Endodermal cell (in vitro differentiated cells): ENCODE data around the gene SLC17A1. TPM values are rescaled to one million over a fixed set of nuclear protein-coding genes. Genes with fewer than 3 reads are reported as not detected.

Experiments
- DNase-seq: peaks from one replicate; pipeline ENCODE4 v3.0.0-alpha.2; 2017
- H3K27ac ChIP-seq: 2 replicates; pipeline ENCODE4 v1.5.1; 2013; ENCODE audit warnings: mild to moderate bottlenecking, low read depth, low read length, moderate library complexity
- H3K27me3 ChIP-seq: 2 replicates; pipeline ENCODE4 v1.6.1; 2013; ENCODE audit warnings: mild to moderate bottlenecking, low read length, moderate library complexity; ENCODE audit not compliant: insufficient read depth, control insufficient read depth, poor library complexity, severe bottlenecking
- H3K36me3 ChIP-seq: 2 replicates; pipeline ENCODE4 v1.7.0; 2013; ENCODE audit warnings: mild to moderate bottlenecking, low read length, moderate library complexity; ENCODE audit not compliant: control insufficient read depth, insufficient read depth
- H3K4me1 ChIP-seq: one replicate; pipeline ENCODE4 v1.7.0; 2013; ENCODE audit warnings: low read length; ENCODE audit not compliant: control insufficient read depth, insufficient read depth
- H3K4me3 ChIP-seq: 2 replicates; pipeline ENCODE4 v1.5.1; 2013; ENCODE audit warnings: mild to moderate bottlenecking, low read length, moderate library complexity
- H3K9ac ChIP-seq: 2 replicates; pipeline ENCODE4 v1.6.1; 2013; ENCODE audit warnings: mild to moderate bottlenecking, low read length, moderate library complexity; ENCODE audit not compliant: poor library complexity, severe bottlenecking; ENCODE audit errors: extremely low read depth
- H3K9me3 ChIP-seq: 2 replicates; pipeline ENCODE4 v1.6.1; 2013; ENCODE audit warnings: mild to moderate bottlenecking, low read length, moderate library complexity; ENCODE audit not compliant: control insufficient read depth
- H3K27ac Mint-ChIP-seq: 2 replicates; pipeline ENCODE4 v1.8.0; 2020; ENCODE audit warnings: mixed read lengths
- H3K27me3 Mint-ChIP-seq: 2 replicates; pipeline ENCODE4 v1.8.0; 2021; ENCODE audit warnings: mild to moderate bottlenecking, mixed read lengths; ENCODE audit not compliant: insufficient read depth
- H3K36me3 Mint-ChIP-seq: 2 replicates; pipeline ENCODE4 v1.8.0; 2020; ENCODE audit warnings: low read depth, mixed read lengths
- H3K4me1 Mint-ChIP-seq: 2 replicates; pipeline ENCODE4 v1.8.0; 2020; ENCODE audit warnings: mixed read lengths
- H3K4me3 Mint-ChIP-seq: 2 replicates; pipeline ENCODE4 v1.8.0; 2020; ENCODE audit warnings: mild to moderate bottlenecking, moderate library complexity, mixed read lengths
- H3K9me3 Mint-ChIP-seq: 2 replicates; pipeline ENCODE4 v1.8.0; 2020; ENCODE audit warnings: mild to moderate bottlenecking, mixed read lengths
- WGBS, 2 experiments: methylation state at CpG; one replicate each; pipeline versions ENCODE4 v1.1.5 to v1.1.7; 2013; ENCODE audit warnings: missing lambda C conversion rate in 2 of 2, mixed read lengths in 1 of 2; ENCODE audit not compliant: insufficient coverage in 1 of 2, insufficient read length in 1 of 2; 5-methylcytosine and 5-hydroxymethylcytosine counted together
- total RNA-seq, 2 donors: library from RNA; stranded (reverse); fragmentation: NEBNext Ultra II Directional in 1 of 2; extraction: Animal tissue kit (Norgen Biotek cat#: 25700) in 1 of 2; gene quantifications; 2 replicates in 1 of 2; 3 replicates in 1 of 2; pipeline ENCODE4 v1.2.1, GENCODE V29; 2021
- TF ChIP-seq, protein P1 (sequence below): fragments of 200-600 bp; sonication (generic); conservative IDR thresholded peaks from 2 replicates; pipeline ENCODE4 v1.5.0; 2021; ENCODE audit warnings: antibody characterized with exemption, mild to moderate bottlenecking

Gene SLC17A1
- total RNA-seq, 2 donors from 2014 or later = not detected

DNA sequence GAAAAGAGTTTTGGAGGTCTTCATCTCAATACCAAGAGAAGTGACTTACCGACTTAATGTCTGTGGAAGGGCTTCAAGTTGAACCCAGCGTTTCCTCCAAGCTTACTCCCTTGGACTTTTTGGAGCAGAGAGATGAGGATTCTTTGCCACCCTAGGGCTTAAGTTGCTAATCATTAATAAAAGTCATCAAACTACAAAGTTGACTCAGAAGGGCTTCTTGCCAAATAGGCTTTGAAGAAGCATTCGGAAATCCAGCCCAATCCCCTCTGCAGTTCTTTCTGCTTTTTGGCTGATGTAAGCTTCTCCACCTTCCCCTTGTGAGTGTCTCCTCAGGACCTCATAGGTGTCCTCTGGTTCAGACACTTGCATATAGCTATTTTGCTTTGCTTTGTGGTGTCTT lies 42.3 kb upstream of the SLC17A1 start, which contains the start of gene SLC17A3:
TSS of gene SLC17A3 (minus strand) at position 126 of the 400 bp plus-strand sequence. CDS start 5,856 bp downstream, outside the sequence.
- Histone ChIP-seq H3K9me3 (no peaks in the 10 kb centered on the region), H3K27ac (no peak within 1 kb of the TSS), H3K36me3 (no peaks in the 10 kb centered on the region), H3K27me3 (no peaks in the 10 kb centered on the region), H3K4me3 (no peak within 1 kb of the TSS), H3K9ac (no peak within 1 kb of the TSS), H3K4me1 (no peaks in the 10 kb centered on the region)
- no peaks in the 10 kb centered on the region for H3K36me3 Mint-ChIP-seq
- no peak within 1 kb of the TSS for H3K4me3 Mint-ChIP-seq
- no peaks in the 10 kb centered on the region for H3K4me1 Mint-ChIP-seq
- TF ChIP-seq, protein P1, sequence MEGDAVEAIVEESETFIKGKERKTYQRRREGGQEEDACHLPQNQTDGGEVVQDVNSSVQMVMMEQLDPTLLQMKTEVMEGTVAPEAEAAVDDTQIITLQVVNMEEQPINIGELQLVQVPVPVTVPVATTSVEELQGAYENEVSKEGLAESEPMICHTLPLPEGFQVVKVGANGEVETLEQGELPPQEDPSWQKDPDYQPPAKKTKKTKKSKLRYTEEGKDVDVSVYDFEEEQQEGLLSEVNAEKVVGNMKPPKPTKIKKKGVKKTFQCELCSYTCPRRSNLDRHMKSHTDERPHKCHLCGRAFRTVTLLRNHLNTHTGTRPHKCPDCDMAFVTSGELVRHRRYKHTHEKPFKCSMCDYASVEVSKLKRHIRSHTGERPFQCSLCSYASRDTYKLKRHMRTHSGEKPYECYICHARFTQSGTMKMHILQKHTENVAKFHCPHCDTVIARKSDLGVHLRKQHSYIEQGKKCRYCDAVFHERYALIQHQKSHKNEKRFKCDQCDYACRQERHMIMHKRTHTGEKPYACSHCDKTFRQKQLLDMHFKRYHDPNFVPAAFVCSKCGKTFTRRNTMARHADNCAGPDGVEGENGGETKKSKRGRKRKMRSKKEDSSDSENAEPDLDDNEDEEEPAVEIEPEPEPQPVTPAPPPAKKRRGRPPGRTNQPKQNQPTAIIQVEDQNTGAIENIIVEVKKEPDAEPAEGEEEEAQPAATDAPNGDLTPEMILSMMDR = no peak
- H3K27ac Mint-ChIP-seq = no peak within 1 kb of the TSS
- 94 to 100% methylated on average over 1 to 3 of the region's 3 CpGs for WGBS, 2 experiments
- H3K9me3 Mint-ChIP-seq = no peaks in the 10 kb centered on the region
- H3K27me3 Mint-ChIP-seq = peaks cover 3% of the 10 kb centered on the region
- DNase-seq = no peak

DNA sequence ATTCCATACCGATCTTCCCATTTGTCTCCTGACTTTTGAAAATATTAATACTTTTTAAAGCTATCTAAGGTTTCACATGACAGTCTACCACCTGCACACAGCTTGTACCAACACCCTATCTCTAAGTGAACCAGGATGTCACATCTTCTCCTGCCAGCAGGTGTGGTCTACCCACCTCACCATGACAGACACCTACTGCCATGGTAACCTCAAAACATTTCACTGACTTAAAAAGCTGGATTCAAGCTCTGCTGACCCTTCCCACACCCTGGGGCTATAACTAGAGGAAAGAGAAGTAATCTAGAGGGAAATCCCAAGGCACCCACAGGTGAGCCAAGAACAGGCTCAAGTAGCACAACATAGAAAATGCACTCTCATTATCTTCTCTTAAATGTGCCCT lies 41.0 kb upstream of the SLC17A1 start:
- no peaks in the 10 kb centered on the region for H3K9me3 ChIP-seq
- no peak overlapping the region for H3K4me3 ChIP-seq
- no peaks in the 10 kb centered on the region for H3K9me3 Mint-ChIP-seq
- no peak overlapping the region for H3K9ac ChIP-seq
- TF ChIP-seq, protein P1 = no peak
- H3K4me1 ChIP-seq = no peaks in the 10 kb centered on the region
- H3K4me1 Mint-ChIP-seq = no peaks in the 10 kb centered on the region
- DNase-seq = no peak
- peaks cover 2% of the 10 kb centered on the region for H3K27me3 Mint-ChIP-seq
- no peaks in the 10 kb centered on the region for H3K36me3 Mint-ChIP-seq
- H3K36me3 ChIP-seq = no peaks in the 10 kb centered on the region
- no peak overlapping the region for H3K27ac Mint-ChIP-seq
- WGBS, 2 experiments = 98 to 100% methylated on average over 1 of the region's 1 CpG
- no peak overlapping the region for H3K4me3 Mint-ChIP-seq
- no peaks in the 10 kb centered on the region for H3K27me3 ChIP-seq
- no peak overlapping the region for H3K27ac ChIP-seq

DNA sequence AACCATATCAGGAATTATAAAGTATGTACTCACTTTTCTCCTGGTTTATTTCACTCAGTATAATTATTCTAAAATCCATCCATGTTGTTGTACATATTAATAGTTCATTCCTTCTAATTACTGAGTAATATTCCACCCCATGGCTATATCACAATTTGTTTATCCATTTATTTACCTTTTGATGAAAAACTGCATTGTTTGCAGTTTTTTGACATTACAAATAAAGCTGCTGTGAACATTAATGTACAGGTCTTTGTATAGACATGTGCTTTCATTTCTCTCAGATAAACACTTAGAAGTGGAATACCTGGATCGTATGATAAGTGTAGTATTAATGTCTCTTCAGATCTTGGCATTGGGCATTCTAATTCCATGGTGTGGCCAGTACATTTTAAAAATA lies 38.0 kb upstream of the SLC17A1 start:
- no peaks in the 10 kb centered on the region for H3K9me3 ChIP-seq
- H3K4me3 ChIP-seq = no peak overlapping the region
- no peaks in the 10 kb centered on the region for H3K4me1 ChIP-seq
- no peak for DNase-seq
- Mint-ChIP-seq H3K27me3 (peaks cover 2% of the 10 kb centered on the region), H3K27ac (no peak overlapping the region), H3K4me3 (no peak overlapping the region), H3K9me3 (no peaks in the 10 kb centered on the region), H3K4me1 (no peaks in the 10 kb centered on the region), H3K36me3 (no peaks in the 10 kb centered on the region)
- H3K36me3 ChIP-seq = no peaks in the 10 kb centered on the region
- WGBS, 2 experiments = 58 to 83% methylated on average over 1 of the region's 1 CpG
- H3K27ac ChIP-seq = no peak overlapping the region
- TF ChIP-seq, protein P1 = no peak
- no peaks in the 10 kb centered on the region for H3K27me3 ChIP-seq
- H3K9ac ChIP-seq = no peak overlapping the region
